GM19023 (cell line): ENCODE results near the gene GTF2H4.
"Not testable (repeated sequence)": the region's sequence is repeated elsewhere in the genome, so short reads cannot be mapped to it uniquely, and the experiment has no call there.

Source experiments
- ATAC-seq: cut with Tn5 transposase; IDR thresholded peaks from one replicate; pipeline ENCODE4 v1.9.1; 2021; ENCODE audit warnings: mild to moderate bottlenecking, moderate library complexity; ENCODE audit not compliant: unreplicated experiment

Gene GTF2H4

DNA sequence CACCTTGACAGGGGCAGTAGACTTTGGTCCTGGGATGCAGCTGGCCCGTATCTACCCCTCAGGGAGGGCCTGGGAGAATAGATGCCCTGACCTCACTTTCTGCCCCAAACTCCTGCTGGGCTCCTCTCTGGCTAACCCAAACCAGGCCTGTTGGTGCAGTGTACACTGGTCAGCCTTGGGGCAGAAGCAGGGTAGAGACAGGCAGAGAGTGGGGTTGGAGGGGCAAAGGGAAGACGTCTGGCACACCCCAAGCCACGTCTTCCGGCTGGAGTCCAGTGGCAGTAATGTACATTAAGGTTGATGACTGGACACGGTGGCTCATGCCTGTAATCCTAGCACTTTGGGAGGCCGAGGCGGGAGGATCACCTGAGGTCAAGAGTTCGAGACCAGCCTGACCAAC, 14.3 kb upstream of the GTF2H4 start:
- no peak for ATAC-seq

DNA sequence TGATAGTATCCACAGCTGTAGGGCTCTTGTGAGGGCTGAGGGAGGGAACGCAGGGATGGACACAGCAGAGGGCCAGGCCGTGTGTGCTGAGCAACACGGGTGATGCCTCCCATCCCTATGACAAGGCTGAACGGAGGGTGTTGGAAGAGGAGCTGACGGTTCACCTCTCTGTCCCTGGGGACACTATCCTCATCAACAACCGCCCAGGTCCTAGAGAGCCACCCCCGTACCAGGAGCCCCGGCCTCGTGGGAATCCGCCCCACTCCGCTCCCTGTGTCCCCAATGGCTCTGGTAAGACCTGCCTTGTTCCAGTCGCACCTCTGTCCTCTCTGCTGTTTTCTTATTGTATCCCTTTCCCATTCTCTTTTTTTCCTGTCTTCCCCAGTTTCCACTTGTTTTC, 13.6 kb upstream of the GTF2H4 start:
- ATAC-seq: no peak

DNA sequence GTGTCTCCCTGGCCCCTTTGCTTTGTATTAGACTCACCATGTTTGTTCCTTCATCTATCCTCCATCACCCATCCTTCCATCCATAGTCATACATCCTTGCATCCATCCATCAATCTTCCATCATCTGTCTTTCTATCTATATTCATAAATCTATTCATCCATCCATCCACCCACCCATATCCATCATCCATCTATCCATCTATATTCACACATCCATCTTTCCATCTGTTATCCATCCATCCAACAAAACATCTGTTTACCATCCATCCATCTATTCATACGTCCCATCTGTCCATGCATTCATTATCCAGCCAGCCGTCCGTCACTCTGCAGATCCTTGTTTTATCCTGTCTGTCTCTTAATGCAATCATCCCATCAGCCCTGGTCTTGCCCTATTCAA, 13.1 kb upstream of the GTF2H4 start:
- ATAC-seq: no peak

DNA sequence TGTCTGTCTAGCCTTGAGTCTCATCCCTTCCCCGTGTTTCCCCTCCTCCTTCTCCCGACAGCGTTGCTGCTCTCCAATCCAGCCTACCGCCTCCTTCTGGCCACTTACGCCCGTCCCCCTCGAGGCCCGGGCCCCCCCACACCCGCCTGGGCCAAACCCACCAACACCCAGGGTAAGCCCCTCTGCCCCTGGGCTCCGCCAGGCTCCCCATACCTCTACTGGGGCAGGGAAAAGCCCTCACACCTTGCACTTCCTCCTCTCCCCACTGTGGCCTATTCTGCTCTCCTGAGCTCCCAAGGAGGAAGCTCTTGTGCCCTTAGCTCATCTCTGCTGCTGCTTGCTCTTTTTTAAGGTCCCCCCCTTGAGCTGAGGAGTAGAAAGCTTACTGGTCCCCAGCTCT, 12.7 kb upstream of the GTF2H4 start:
- ATAC-seq: no peak

DNA sequence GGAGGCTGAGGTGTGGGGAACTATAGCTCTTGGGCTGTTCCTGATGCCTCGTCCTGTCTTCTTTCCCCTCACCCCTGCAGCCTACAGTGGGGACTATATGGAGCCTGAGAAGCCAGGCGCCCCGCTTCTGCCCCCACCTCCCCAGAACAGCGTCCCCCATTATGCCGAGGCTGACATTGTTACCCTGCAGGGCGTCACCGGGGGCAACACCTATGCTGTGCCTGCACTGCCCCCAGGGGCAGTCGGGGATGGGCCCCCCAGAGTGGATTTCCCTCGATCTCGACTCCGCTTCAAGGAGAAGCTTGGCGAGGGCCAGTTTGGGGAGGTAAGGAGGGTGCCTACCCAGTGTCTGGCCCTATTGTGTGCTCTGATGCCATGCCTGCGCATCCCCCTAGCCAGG, 11.5 kb upstream of the GTF2H4 start:
- ATAC-seq: no peak

DNA sequence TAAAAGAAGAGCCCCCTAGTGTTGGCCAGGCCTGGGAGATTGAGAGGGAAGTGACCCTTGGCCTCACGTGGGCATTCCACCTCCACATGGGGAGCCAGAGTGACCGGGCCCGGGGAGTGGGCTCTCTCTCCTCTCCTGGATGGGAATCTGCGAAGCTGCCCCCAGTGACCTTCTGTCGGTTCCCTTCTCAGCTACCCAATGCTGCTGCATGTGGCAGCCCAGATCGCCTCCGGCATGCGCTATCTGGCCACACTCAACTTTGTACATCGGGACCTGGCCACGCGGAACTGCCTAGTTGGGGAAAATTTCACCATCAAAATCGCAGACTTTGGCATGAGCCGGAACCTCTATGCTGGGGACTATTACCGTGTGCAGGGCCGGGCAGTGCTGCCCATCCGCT, 10.1 kb upstream of the GTF2H4 start:
- no peak for ATAC-seq

DNA sequence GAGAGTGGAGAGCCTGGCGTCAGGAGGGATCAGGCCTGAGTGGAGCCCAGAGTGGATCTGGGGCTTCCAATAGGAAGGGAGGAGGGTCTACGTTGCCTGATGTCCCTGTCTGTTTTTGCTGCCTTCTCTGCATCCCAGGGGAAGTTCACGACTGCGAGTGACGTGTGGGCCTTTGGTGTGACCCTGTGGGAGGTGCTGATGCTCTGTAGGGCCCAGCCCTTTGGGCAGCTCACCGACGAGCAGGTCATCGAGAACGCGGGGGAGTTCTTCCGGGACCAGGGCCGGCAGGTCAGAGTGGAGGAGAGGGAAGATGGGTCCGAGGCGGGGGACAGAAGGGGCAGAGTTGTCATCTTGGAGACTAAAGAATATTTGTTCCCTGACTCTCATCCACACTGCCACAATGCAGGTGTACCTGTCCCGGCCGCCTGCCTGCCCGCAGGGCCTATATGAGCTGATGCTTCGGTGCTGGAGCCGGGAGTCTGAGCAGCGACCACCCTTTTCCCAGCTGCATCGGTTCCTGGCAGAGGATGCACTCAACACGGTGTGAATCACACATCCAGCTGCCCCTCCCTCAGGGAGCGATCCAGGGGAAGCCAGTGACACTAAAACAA, 9.2 kb upstream of the GTF2H4 start:
- ATAC-seq: no peak

DNA sequence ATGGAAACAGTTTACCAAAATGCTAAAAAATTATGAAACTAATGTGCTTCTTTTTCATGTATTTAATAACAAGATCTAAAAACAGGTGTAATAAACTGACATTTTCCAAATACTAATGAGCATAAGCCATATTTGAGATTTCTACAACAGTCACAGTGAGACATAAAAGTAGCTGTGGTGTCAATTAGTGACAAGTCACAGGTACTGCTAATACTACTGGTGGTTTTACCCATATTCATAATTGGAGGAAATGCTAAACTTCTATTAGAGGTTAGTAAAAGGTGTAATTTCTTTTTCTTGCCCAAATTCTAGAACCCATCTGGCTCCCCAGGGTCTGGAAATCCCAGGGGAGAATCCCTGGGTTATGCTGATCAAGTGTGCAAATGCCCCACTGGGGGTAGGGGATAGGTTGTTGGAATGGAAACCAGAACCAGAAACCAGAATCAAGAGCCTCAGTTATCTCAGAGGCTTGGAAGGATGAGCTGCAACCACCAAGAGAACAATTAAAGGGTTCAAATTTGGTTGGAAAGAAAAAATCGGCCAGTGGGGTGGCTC, 7.1 kb upstream of the GTF2H4 start:
- no peak for ATAC-seq

DNA sequence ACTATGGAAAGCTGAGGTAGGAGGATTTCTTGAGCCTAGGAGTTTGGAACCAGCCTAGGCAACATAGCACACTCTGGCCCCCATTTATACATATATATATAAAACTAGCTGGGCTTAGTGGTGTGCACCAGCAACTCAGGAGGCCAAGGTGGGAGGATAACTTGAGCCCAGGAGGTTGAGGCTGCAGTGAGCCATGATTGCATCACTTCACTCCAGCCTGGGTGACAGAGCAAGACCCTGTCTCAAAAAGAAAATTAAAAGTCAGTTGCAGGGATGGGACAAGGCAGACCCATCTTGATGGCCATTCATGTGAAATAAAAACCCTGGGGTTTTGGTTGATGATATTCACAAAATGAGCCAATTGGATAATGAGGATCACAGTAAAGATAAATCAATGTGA, 6.6 kb upstream of the GTF2H4 start:
- ATAC-seq: no peak

DNA sequence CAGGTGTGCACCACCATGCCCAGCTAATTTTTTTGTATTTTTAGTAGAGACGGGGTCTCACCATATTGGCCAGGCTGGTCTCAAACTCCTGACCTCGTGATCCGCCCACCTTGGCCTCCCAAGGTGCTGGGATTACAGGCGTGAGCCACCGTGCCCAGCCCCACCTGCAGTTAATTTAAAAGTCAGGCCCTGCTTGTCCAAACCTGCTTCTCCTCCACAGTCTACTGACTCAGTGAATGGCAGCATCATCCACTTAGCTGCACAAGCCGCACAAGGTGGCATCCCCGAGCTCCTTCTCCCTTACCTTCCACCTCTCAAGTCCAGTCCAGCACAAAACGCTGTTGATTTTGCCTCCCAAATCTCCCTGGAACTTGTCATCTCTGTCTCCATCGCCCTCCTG, 5.8 kb upstream of the GTF2H4 start:
- not testable (repeated sequence) for ATAC-seq

DNA sequence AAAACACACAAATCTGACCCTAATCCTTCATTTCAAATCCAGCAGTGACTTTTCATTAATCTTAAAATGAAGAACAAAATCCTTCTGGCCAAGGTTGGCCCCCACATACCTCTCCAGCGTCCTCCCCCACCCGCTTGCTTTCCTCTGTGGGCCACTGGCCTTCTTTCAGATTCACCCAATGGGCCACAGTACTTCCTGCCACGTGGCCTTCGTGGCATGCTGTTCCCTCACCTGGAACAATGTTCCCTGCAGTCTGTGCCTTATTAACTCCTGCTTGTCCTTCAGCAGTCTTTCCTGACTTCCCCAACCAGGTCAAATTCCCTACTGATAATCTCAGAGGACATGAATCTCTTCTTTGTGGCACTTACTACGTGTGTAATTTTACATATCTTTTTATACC, 5.3 kb upstream of the GTF2H4 start:
- ATAC-seq: no peak

DNA sequence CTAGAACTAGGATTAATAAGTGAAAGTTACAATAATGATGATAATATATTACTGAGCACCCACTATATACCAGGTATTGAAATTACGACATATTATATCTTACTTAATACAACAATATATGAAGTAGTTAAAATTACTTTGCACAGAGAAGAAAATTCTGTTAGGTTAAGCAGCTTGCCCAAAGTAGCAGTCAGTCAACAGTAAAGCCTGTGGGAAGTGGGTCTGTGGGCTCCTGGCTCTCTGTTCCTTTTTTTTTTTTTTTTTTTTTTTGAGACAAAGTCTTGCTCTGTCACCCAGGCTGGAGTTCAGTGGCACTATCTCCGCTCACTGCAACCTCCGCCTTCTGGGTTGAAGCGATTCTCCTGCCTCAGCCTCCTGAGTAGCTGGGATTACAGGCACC, 4.8 kb upstream of the GTF2H4 start:
- no peak for ATAC-seq

DNA sequence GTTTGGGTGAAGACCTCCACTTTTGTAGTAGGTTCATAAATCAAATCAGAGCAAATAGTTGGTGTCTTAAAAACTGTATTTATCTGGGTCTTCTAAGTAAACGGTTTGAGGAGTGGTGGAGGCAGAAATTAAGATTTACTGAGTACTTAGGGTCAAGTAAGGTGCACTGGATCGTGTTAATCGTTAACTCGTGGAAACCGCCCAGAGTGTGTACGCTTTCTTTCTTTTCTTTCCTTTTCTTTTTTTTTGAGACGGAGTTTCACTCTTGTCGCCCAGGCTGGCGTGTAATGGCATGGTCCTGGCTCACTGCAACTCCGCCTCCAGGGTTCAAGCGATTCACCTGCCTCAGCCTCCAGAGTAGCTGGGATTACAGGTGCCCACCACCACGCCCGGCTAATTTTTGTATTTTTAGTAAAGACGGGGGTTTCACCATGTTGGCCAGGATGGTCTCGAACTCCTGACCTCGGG, 683 bp upstream of the GTF2H4 start:
- ATAC-seq: not testable (repeated sequence)

DNA sequence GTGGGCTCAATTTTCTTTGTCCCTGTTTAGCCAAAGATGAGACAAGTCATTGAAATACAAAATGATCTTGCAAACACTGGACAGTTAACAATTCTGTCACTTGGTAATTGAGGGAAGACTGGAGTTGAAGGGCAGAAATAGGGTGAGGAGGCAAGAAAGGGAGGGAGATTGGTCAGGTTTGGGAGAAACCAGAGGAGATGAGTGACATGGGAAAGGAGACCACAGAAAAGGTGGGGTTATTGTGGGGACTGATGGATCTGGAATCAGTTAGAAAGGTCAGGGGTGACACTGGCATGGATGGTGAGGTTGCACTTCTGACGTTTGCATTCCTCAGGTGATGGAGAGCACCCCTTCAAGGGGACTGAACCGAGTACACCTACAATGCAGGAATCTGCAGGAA, 693 bp downstream of the GTF2H4 start:
- ATAC-seq: no peak

DNA sequence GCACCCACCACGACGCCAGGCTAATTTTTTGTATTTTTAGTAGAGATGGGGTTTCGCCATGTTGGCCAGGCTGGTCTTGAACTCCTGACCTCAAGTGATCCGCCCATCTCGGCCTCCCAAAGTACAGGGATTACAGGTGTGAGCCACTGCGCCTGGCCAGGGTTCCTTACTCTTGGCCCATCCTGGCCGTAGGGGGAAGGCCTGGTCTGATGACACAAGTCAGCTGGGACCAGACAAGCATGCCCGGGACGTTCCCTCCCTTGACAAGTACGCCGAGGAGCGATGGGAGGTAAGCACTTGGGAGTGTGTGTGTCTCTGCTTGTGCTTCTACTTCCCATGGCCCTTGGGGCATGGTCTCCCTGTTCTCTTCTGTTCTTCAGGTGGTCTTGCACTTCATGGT, 2.5 kb downstream of the GTF2H4 start:
- not testable (repeated sequence) for ATAC-seq

DNA sequence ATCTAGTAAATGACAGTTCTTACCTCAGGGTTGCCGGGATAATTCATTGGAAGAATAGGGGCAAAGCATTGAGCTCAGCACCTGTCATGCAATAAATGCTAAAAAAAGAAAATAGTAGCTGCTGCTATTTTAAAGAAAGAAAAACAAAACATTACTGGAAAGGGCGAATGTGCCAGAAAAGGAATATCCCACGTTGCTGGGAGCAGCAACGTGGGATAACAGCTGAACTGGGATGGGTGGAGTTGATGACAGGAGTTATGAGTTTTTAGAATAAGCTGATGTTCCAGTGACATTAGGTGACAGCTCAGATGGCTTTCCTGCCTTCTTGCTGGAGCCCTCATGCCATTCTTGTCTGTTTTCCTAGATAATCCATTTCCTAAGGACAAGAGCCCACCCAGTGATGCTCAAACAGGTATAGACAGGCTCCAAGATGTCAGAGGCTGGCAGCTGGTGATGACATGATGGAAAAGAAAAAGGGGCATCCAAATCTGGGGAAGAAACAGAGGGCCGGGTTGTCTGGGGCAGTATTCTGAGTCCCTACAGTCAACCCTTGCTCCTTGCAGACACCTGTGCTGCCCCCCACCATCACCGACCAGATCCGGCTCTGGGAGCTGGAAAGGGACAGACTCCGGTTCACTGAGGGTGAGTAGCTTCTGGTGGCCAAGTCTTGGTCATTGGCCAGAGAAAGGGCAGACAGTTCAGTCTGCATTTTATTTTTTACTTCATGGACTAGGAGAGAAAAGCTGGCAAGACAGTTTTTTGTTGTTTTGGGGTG, 4.9 kb downstream of the GTF2H4 start:
- ATAC-seq: no peak

DNA sequence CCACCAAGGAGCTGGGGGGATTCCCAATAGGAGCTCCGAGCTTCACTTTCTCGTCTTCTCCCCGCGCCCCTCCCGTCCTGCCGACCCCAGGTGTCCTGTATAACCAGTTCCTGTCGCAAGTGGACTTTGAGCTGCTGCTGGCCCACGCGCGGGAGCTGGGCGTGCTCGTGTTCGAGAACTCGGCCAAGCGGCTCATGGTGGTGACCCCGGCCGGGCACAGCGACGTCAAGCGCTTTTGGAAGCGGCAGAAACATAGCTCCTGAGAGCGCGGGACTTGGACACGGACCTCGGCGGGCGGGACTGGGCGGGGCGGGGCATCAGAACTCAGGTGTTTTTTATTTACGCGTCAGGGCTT, 5.7 kb downstream of the GTF2H4 start:
- no peak for ATAC-seq

DNA sequence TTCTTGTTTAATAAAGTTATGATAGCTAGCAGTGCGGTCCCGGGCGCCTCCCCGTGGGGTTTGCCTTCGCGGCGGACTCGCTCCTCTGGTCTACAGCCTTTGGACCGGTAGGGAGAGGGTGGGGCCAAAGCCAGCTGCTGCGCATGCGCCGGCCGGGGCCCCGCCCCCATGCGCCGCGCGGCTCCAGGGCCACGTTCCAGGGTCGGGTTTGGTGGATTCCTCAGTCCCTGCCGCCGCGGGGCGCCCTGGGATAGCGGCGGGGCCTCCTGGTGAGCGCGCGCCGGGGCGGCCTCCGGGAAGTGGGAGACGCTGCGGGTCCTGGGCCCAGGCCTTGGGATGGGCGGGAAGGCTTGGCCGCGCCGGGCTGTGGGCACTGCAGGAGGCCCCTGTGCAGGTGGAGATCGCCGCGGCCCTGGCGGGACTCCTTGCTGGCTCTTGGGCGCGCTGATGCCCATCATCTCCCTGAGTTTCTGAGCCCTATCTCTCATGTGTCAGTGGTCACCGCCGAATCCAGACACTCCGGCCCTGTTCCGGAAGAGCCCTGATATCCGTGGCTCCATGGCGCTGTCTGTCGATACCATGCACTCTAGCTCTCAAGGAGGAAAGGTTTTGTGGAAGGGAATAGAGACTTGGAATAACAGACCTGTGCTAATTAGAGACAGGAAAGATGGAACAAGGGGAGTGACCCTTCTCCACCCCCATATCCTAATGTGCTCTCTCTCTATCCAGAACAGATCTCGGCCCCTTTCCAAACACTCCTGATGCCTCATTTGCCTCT, 6.3 kb downstream of the GTF2H4 start, which contains the start of gene VARS2:
Gene VARS2 (plus strand): TSS at position 163 of the 778 bp plus-strand sequence. CDS start 599 bp downstream, at position 762.
- ATAC-seq: peak; percentile 85

DNA sequence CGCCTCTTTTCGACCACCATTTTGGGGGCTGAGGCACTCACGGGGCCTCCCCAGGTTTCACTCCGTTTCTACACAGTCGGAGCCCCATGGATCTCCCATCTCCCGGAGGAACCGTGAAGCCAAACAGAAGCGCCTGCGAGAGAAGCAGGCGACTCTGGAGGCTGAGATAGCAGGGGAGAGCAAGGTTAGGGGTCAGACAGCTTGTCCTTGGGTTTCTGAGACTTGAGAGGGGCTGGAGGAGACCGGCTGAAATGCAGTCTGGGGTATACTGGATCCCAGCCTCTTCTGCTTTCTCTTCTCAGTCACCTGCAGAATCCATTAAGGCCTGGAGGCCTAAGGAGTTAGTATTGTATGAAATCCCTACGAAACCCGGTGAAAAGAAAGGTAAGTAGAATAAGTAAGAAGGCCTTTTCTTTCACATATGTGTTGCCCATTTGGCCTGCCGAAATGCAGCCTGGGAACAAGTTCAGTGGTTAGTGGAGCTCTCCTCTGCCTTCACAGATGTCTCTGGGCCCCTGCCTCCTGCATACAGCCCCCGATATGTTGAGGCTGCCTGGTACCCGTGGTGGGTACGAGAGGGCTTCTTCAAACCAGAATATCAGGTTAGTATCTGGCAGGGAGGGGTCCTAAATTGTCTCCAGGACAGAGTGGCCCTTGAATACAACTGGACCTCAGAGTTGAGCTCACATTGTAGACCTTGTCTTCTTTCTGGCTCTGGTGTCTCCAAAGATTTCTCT, 7.0 kb downstream of the GTF2H4 start:
- ATAC-seq: no peak

DNA sequence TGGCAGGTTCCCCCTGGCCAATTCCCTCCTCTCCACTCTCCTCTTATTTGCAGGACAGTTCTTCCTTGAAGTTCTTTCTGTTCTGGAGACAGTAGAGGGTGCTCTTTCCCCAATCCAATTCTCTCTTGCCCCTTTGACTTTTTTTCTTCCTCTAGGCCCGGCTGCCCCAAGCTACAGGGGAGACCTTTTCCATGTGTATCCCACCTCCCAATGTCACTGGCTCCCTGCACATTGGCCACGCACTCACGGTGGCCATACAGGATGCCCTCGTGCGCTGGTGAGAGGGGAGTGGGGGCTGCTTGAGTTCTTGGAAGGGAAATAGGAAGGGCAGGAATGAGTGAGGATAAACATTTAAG, 7.6 kb downstream of the GTF2H4 start:
- ATAC-seq: no peak

DNA sequence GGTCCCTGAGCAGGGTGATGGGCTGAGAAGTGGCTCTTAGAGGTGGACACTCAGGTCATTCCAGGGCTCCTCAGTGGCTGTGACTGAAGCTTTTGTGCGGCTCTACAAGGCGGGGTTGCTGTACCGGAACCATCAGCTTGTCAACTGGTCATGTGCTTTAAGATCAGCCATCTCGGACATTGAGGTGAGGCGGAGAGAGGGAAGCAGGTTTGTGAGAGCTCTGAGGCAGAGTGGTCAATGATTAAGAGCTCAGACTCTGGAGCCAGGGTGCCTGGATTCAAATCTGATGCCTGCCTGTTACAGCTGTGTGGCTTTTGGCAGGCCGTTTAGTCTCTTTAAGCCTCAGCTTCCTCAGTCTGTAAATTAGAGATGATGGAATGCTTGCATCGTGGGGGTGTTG, 9.0 kb downstream of the GTF2H4 start:
- ATAC-seq: no peak
